ENCODE data around the gene FAM83B.

GRCh38 chr6:54813892-54814291 is 32.7 kb upstream of the FAM83B start:
- TF ChIP-seq POLR2AphosphoS5 (IDR thresholded peaks at IDR 0.05; ENCODE audit: low read depth, low read length) (no peak), TAF1 (IDR thresholded peaks at IDR 0.05; ENCODE audit: low read depth, low read length) (no peak)

Data from GM12891 (cell line).